PC-3 (cell line): ENCODE data around the gene C16orf95. TPM values are rescaled to one million over a fixed set of nuclear protein-coding genes. Genes with fewer than 3 reads are reported as not detected.

Experiments used
- ATAC-seq: fragments of 200-7000 bp; cut with Tn5 transposase; 2 replicates; pipeline ENCODE4 v1.9.1; 2020; ENCODE audit warnings: mild to moderate bottlenecking, moderate library complexity
- BruUV-seq: library from RNA; stranded (reverse); fragments of 400-500 nt; replicated peaks from 2 replicates; lab custom pipeline; 2021; lab: Mats Ljungman, UMichigan
- CTCF ChIA-PET: fragments of 300-600 bp; sonication (Branson Sonifier 250); formaldehyde crosslinking; loops from one replicate; lab custom pipeline; 2022; ENCODE audit warnings: antibody characterized with exemption; lab: Charles Lee
- POLR2A ChIA-PET: fragments of 300-600 bp; sonication (Branson Sonifier 250); formaldehyde crosslinking; loops from one replicate; lab custom pipeline; 2022; ENCODE audit warnings: antibody characterized with exemption; ENCODE audit not compliant: unreplicated experiment; lab: Charles Lee
- DNase-seq: peaks from one replicate; pipeline ENCODE4 v3.0.0-alpha.2; 2015
- H2AFZ ChIP-seq: fragments of 300-600 bp; sonication (generic); 2 replicates; pipeline ENCODE4 v1.6.0; 2016; ENCODE audit warnings: antibody characterized with exemption, low read length
- H3F3A ChIP-seq: fragments of 300-600 bp; sonication (generic); one replicate; pipeline ENCODE4 v1.6.0; 2017; ENCODE audit warnings: antibody characterized with exemption, low read length, control low read depth, mild to moderate bottlenecking; ENCODE audit not compliant: unreplicated experiment
- H3K27ac ChIP-seq: fragments of 300-600 bp; sonication (generic); 2 replicates; pipeline ENCODE4 v1.5.1; 2016; ENCODE audit warnings: mild to moderate bottlenecking, low read length
- H3K27me3 ChIP-seq: fragments of 300-600 bp; sonication (generic); 2 replicates; pipeline ENCODE4 v1.6.1; 2016; ENCODE audit warnings: low read length, mixed read lengths
- H3K36me3 ChIP-seq: fragments of 300-600 bp; sonication (generic); 2 replicates; pipeline ENCODE4 v1.6.1; 2016; ENCODE audit warnings: low read depth, mixed run types, low read length, mixed read lengths
- H3K4me1 ChIP-seq: fragments of 300-600 bp; sonication (generic); 2 replicates; pipeline ENCODE4 v1.5.1; 2016; ENCODE audit warnings: low read length; ENCODE audit not compliant: insufficient read depth
- H3K4me2 ChIP-seq: fragments of 300-600 bp; sonication (generic); 2 replicates; pipeline ENCODE4 v1.6.0; 2016; ENCODE audit warnings: low read length
- H3K4me3 ChIP-seq: fragments of 300-600 bp; sonication (generic); 2 replicates; pipeline ENCODE4 v1.5.1; 2016; ENCODE audit warnings: mild to moderate bottlenecking, low read length, mixed read lengths
- H3K79me2 ChIP-seq: fragments of 300-600 bp; sonication (generic); 2 replicates; pipeline ENCODE4 v1.6.1; 2017; ENCODE audit warnings: low read length, mixed read lengths
- H3K9ac ChIP-seq: fragments of 300-600 bp; sonication (generic); 2 replicates; pipeline ENCODE4 v1.6.0; 2016; ENCODE audit warnings: mild to moderate bottlenecking, low read length
- H3K9me2 ChIP-seq: fragments of 300-600 bp; sonication (generic); replicated peaks from 2 replicates; pipeline ENCODE4 v1.6.1; 2016; ENCODE audit warnings: mixed run types, low read length, mixed read lengths
- H3K9me3 ChIP-seq: fragments of 300-600 bp; sonication (generic); 2 replicates; pipeline ENCODE4 v1.6.1; 2016; ENCODE audit warnings: low read length, mixed read lengths
- H4K20me1 ChIP-seq: fragments of 300-600 bp; sonication (generic); 2 replicates; pipeline ENCODE4 v1.6.1; 2016; ENCODE audit warnings: low read length, mixed read lengths
- CTCF ChIP-seq: fragments of 300-600 bp; sonication (generic); conservative IDR thresholded peaks from 2 replicates; pipeline ENCODE4 v1.5.1; 2017; ENCODE audit warnings: antibody characterized with exemption, low read depth, mild to moderate bottlenecking, low read length
- EZH2 ChIP-seq: fragments of 300-600 bp; sonication (generic); IDR thresholded peaks from one replicate; pipeline ENCODE4 v1.6.1; 2017; ENCODE audit warnings: antibody characterized with exemption, mild to moderate bottlenecking, low read length; ENCODE audit not compliant: unreplicated experiment
- EZH2phosphoT487 ChIP-seq: fragments of 300-600 bp; sonication (generic); IDR thresholded peaks from 2 replicates; pipeline ENCODE4 v1.6.1; 2018; ENCODE audit warnings: mild to moderate bottlenecking, antibody characterized with exemption, low read length, borderline replicate concordance
- intact Hi-C: fragments of 100-400 bp; cut with micrococcal nuclease; formaldehyde crosslinking; loops from 2 replicates; pipeline ENCODE4 v1.9.0; 2023
- total RNA-seq: library from RNA; depleted of rRNA; stranded (reverse); fragments of >200 nt; gene quantifications from 2 replicates; pipeline ENCODE4 v1.2.3, GENCODE V29; 2014

C16orf95 gene
- total RNA-seq, 1 experiment from 2014 or later = 2.4 TPM

GRCh38 chr16:87297918-87298631 is 19.1 kb downstream of the C16orf95 start:
- H3K27me3 ChIP-seq = no peaks in the 10 kb centered on the region
- no peaks in the 10 kb centered on the region for H3F3A ChIP-seq
- H3K4me3 ChIP-seq = no peak overlapping the region
- H2AFZ ChIP-seq = no peak overlapping the region
- H4K20me1 ChIP-seq = no peaks in the 10 kb centered on the region
- H3K79me2 ChIP-seq = no peaks in the 10 kb centered on the region
- DNase-seq = peak; percentile 31
- H3K4me2 ChIP-seq = no peak overlapping the region
- ATAC-seq = no peak
- BruUV-seq = no TSS peak
- TF ChIP-seq CTCF (peak; percentile 66), EZH2phosphoT487 (no peak), EZH2 (no peak)
- ChIA-PET POLR2A (no interaction called here), CTCF (no interaction called here)
- no peaks in the 10 kb centered on the region for H3K4me1 ChIP-seq
- no peaks in the 10 kb centered on the region for H3K9me2 ChIP-seq
- H3K36me3 ChIP-seq = no peaks in the 10 kb centered on the region
- intact Hi-C loops = no loop called here
- H3K27ac ChIP-seq = no peak overlapping the region
- H3K9ac ChIP-seq = no peak overlapping the region
- H3K9me3 ChIP-seq = no peaks in the 10 kb centered on the region

- POLR2A ChIA-PET = no interaction called here
- Histone ChIP-seq H3K9ac (no peak overlapping the region), H2AFZ (no peak overlapping the region), H3K27ac (no peak overlapping the region), H3K9me3 (no peaks in the 10 kb centered on the region), H3K4me2 (no peak overlapping the region), H3F3A (no peaks in the 10 kb centered on the region), H3K9me2 (no peaks in the 10 kb centered on the region), H3K27me3 (no peaks in the 10 kb centered on the region), H3K79me2 (no peaks in the 10 kb centered on the region), H3K4me3 (no peak overlapping the region), H3K4me1 (no peaks in the 10 kb centered on the region), H4K20me1 (no peaks in the 10 kb centered on the region), H3K36me3 (no peaks in the 10 kb centered on the region)
- ATAC-seq (no peak), DNase-seq (no peak)
- intact Hi-C loops = no loop called here
- TF ChIP-seq EZH2phosphoT487 (no peak), EZH2 (no peak), CTCF (no peak)
- BruUV-seq = no TSS peak
- CTCF ChIA-PET = no interaction called here
These were observed 19.8 kb downstream of the C16orf95 start for GRCh38 chr16:87297407-87297806.

- Histone ChIP-seq H3K4me2 (no peak overlapping the region), H4K20me1 (no peaks in the 10 kb centered on the region), H3K79me2 (no peaks in the 10 kb centered on the region), H3K9me2 (no peaks in the 10 kb centered on the region), H3K27me3 (no peaks in the 10 kb centered on the region), H3K4me1 (no peaks in the 10 kb centered on the region), H3K36me3 (no peaks in the 10 kb centered on the region), H3K9me3 (no peaks in the 10 kb centered on the region), H2AFZ (no peak overlapping the region), H3K9ac (no peak overlapping the region), H3F3A (no peaks in the 10 kb centered on the region), H3K27ac (no peak overlapping the region), H3K4me3 (no peak overlapping the region)
- ChIA-PET CTCF (no interaction called here), POLR2A (no interaction called here)
- no peak for DNase-seq
- no TSS peak for BruUV-seq
- no peak for TF ChIP-seq CTCF
- no peak for TF ChIP-seq EZH2phosphoT487
- TF ChIP-seq EZH2 = no peak
- intact Hi-C loops = no loop called here
- no peak for ATAC-seq
These were observed 21.3 kb downstream of the C16orf95 start for GRCh38 chr16:87295661-87296531.
